ENCODE data around the gene SLC9A3.
A peak's percentile ranks its signal among the peaks of the same experiment; 100 is the strongest.

DNA sequence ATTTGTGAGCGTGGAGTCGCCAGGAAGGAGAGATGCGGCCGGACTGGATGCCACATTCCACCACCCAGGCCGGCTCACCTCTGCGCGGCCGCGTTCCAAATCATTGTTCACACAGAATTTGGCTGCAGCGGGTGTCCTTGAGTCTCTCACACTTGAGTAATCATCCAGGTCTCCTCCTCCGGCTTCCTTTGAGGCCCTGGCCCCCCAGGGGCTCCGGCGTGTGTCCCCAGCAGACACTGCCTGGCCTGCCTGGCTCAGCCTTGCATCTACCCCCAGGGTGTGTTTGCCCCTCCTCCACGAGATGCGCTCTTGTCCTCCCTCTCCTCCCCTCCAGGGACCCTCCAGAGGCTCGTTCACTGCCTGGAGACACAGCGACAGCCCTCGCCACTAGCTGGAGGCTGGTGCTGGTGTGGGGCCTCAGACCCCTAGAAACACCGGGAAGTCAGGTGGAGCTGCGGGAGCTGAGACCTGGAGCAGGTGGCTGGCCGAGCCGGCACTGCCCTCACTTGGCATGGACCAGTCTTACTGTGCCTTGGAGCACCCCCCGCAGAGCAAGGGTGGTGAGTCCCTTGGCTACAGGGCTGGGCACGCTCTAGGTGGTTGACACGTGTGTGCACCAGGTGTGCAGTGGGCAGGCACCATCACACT is 7.0 kb upstream of the SLC9A3 start:
- TF ChIP-seq, protein P1, sequence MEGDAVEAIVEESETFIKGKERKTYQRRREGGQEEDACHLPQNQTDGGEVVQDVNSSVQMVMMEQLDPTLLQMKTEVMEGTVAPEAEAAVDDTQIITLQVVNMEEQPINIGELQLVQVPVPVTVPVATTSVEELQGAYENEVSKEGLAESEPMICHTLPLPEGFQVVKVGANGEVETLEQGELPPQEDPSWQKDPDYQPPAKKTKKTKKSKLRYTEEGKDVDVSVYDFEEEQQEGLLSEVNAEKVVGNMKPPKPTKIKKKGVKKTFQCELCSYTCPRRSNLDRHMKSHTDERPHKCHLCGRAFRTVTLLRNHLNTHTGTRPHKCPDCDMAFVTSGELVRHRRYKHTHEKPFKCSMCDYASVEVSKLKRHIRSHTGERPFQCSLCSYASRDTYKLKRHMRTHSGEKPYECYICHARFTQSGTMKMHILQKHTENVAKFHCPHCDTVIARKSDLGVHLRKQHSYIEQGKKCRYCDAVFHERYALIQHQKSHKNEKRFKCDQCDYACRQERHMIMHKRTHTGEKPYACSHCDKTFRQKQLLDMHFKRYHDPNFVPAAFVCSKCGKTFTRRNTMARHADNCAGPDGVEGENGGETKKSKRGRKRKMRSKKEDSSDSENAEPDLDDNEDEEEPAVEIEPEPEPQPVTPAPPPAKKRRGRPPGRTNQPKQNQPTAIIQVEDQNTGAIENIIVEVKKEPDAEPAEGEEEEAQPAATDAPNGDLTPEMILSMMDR (IDR thresholded peaks at IDR 0.05; ENCODE audit: low read depth, low read length, poor library complexity, severe bottlenecking), result no peak
- TF ChIP-seq EZH2phosphoT487 (IDR thresholded peaks at IDR 0.05; ENCODE audit: borderline replicate concordance, low read length), result 0 out of 2 replicates have a peak, but pooled peaks have one; percentile 9
